GM21515 (cell line): Measurements from ENCODE around the gene MUC22.

Source experiments
- ATAC-seq: cut with Tn5 transposase; IDR thresholded peaks from one replicate; pipeline ENCODE4 v1.9.1; 2021; ENCODE audit not compliant: unreplicated experiment

Gene MUC22

DNA sequence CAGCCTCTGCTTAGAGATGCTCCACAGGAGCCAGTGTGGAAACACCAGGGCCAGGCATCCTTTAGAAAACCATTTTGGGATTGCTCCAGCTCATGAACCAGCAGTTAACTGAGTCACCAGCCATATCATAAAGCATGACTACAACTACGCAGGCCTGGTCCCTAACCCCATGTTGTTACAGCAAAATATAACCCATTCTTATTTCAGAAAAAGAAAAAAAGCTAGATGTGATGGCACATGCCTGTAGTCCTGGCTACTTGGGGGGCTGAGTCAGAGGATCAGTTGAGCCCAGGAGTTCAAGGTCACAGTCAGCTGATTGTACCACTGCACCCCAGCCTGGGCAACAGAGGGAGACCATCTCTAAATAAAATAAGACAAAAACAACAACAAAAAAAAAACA, 65.3 kb downstream of the MUC22 start:
- no peak for ATAC-seq

DNA sequence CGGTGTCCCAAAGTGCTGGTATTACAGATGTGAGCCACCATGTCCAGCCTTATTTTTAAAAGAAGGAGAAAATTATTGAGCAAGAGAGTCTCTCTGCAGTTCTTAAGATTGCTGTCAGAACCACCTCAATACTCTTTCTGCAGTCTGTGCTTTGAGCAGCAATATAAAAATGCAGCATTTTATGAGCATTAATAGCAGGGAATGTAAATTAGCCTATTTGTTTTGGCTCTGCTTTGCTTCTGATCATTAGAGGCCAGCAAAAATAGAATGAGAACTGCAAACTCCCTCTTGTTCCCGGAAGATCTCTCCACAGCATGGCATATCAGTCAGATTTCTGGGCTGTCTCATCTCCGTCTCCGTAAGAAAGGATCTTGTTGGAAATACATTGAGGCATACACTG, 66.3 kb downstream of the MUC22 start:
- ATAC-seq: no peak

DNA sequence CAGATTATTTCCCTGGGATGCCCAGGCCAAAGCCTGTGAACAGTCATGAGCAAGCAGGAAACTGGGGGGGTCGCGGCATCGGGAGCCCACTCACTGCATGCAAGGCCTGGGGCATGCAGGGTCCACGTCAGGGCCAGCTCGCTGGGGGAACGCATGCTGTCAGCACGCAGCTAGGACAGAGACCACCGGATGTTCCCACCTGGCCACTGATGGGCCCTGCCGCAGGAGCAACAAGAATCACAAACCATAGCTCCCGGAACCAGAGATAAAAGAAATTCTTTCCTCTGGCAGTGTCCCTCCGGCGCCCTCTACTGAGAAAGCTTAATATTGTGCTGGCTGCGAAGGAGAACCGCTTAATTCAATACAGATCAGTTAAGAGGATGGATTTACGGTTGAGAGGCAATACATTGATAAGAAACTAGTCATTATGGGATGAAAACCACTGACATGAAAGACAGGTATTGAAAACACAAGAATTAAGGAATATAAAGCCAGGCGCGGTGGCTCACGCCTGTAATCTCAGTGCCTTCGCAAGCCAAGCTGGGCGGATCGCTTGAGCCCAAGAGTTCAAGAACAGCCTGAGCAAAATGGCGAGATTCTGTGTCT, 69.5 kb downstream of the MUC22 start:
- ATAC-seq: no peak

DNA sequence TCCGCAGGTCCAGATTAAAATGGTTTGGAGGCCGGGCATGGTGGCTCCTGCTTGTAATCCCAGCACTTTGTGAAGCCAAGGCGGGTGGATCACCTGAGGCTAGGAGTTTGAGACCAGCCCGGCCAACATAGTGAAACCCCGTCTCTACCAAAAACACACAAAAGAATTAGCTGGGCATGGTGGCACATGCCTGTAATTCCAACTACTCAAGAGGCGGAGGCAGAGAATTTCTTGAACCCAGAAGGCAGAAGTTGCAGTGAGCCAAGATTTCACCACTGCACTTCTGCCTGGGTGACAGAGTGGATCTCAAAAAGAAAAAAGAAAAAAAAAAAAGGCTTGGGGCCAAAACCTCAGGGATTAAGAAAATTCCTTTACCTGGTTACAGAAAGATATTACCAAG, 71.6 kb downstream of the MUC22 start:
- no peak for ATAC-seq

DNA sequence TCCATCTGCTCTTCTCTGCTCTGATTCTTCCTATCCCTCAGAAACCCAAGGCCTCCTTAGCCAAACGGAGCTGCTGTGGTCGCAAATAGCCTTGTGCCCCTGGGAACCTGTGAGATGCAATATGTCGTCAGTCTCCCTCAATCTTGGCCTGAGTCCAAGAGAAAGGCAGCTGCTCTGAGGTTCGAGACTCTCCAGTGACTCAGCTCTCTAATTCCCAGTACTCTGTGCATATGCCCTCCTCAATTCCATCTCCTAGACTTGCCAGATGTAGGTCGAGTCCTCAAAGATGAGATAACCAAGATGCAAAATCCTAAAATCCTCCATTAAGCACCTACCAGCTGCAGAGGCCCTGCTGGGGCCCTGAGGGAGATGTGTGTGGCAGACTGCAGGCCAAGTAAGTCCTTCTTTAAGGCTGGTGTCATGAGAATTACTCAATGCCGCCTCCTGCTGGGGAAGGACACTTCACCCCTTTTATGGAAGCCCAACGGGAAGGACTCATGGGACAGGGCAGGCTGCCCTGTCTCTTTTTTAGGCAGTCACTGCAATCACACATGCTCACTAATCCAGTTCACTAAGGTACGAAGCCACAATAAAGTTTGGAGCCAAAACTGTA, 73.6 kb downstream of the MUC22 start:
- no peak for ATAC-seq
